GM23248 (cell line): ENCODE results near the gene EIF4A3. TPM values are rescaled to one million over a fixed set of nuclear protein-coding genes. Genes with fewer than 3 reads are reported as not detected.
"Not testable (repeated sequence)": the region's sequence is repeated elsewhere in the genome, so short reads cannot be mapped to it uniquely, and the experiment has no call there.

Experiments used
- DNase-seq: peaks from one replicate; pipeline ENCODE4 v3.0.0-alpha.2; 2015
- H2AFZ ChIP-seq: fragments of 200-600 bp; sonication (generic); 2 replicates; pipeline ENCODE4 v1.6.1; 2016; ENCODE audit warnings: antibody characterized with exemption
- H3F3A ChIP-seq: fragments of 200-600 bp; sonication (generic); 2 replicates; pipeline ENCODE4 v1.6.1; 2016; ENCODE audit warnings: mild to moderate bottlenecking, antibody characterized with exemption, mixed run types; ENCODE audit not compliant: insufficient read depth
- H3K27ac ChIP-seq: fragments of 200-600 bp; sonication (generic); 2 replicates; pipeline ENCODE4 v1.5.1; 2016; ENCODE audit warnings: mild to moderate bottlenecking
- H3K27me3 ChIP-seq: fragments of 200-600 bp; sonication (generic); replicated peaks from 2 replicates; pipeline ENCODE4 v1.6.1; 2016; ENCODE audit warnings: mild to moderate bottlenecking; ENCODE audit not compliant: insufficient read depth
- H3K36me3 ChIP-seq: fragments of 200-600 bp; sonication (generic); 2 replicates; pipeline ENCODE4 v1.6.1; 2016; ENCODE audit warnings: low read depth, mild to moderate bottlenecking
- H3K4me1 ChIP-seq: fragments of 200-600 bp; sonication (generic); 2 replicates; pipeline ENCODE4 v1.6.1; 2016; ENCODE audit warnings: mild to moderate bottlenecking; ENCODE audit not compliant: insufficient read depth
- H3K4me2 ChIP-seq: fragments of 200-600 bp; sonication (generic); one replicate; pipeline ENCODE4 v1.6.1; 2016; ENCODE audit warnings: mild to moderate bottlenecking; ENCODE audit not compliant: unreplicated experiment
- H3K4me3 ChIP-seq: fragments of 200-600 bp; sonication (generic); 2 replicates; pipeline ENCODE4 v1.5.1; 2016; ENCODE audit warnings: mild to moderate bottlenecking
- H3K79me2 ChIP-seq: fragments of 200-600 bp; sonication (generic); 2 replicates; pipeline ENCODE4 v1.6.1; 2016; ENCODE audit warnings: mild to moderate bottlenecking; ENCODE audit not compliant: insufficient read depth
- H3K9ac ChIP-seq: fragments of 200-600 bp; sonication (generic); 2 replicates; pipeline ENCODE4 v1.6.1; 2016; ENCODE audit warnings: mild to moderate bottlenecking
- H3K9me2 ChIP-seq: fragments of 200-600 bp; sonication (generic); 2 replicates; pipeline ENCODE4 v1.6.1; 2016; ENCODE audit warnings: mixed run types, mild to moderate bottlenecking, moderate library complexity; ENCODE audit not compliant: insufficient read depth
- H3K9me3 ChIP-seq: fragments of 200-600 bp; sonication (generic); one replicate; pipeline ENCODE4 v1.6.1; 2017; ENCODE audit warnings: low read depth
- H4K20me1 ChIP-seq: fragments of 200-600 bp; sonication (generic); 2 replicates; pipeline ENCODE4 v1.6.0; 2016; ENCODE audit not compliant: insufficient read depth
- EZH2 ChIP-seq: fragments of 200-600 bp; sonication (generic); IDR thresholded peaks from 2 replicates; pipeline ENCODE4 v1.6.1; 2018; ENCODE audit warnings: antibody characterized with exemption, mild to moderate bottlenecking; ENCODE audit not compliant: insufficient read depth, poor library complexity, severe bottlenecking
- EZH2phosphoT487 ChIP-seq: fragments of 200-600 bp; sonication (generic); IDR thresholded peaks from 2 replicates; pipeline ENCODE4 v1.6.1; 2018; ENCODE audit warnings: antibody characterized with exemption, moderate library complexity, mild to moderate bottlenecking, low read depth; ENCODE audit not compliant: insufficient read depth
- WGBS, 2 experiments: methylation state at CpG; one replicate each; pipeline ENCODE4 v1.1.6; 2015 to 2017; ENCODE audit warnings: low lambda C conversion rate in 2 of 2, low coverage in 1 of 2; ENCODE audit errors: missing lambda C conversion rate in 2 of 2; 5-methylcytosine and 5-hydroxymethylcytosine counted together
- in situ Hi-C: fragments of 300-500 bp; cut with MboI; formaldehyde crosslinking; loops from 2 replicates; pipeline ENCODE4 v1.15.0; 2020
- polyA plus RNA-seq: library from polyadenylated mRNA; unstranded; fragments of >200 nt; fragmentation: Nextera tagmentation; extraction: Ambion mirVana; gene quantifications from 2 replicates; pipeline ENCODE4 v1.2.1, GENCODE V29; 2016
- total RNA-seq: library from RNA; depleted of rRNA; stranded (reverse); fragments of >200 nt; shearing (Covaris generic); gene quantifications from 2 replicates; pipeline ENCODE4 v1.2.3, GENCODE V29; 2014

Gene EIF4A3
- total and polyA plus RNA-seq, 2 experiments from 2014 or later, result 75.1 to 129 TPM

DNA sequence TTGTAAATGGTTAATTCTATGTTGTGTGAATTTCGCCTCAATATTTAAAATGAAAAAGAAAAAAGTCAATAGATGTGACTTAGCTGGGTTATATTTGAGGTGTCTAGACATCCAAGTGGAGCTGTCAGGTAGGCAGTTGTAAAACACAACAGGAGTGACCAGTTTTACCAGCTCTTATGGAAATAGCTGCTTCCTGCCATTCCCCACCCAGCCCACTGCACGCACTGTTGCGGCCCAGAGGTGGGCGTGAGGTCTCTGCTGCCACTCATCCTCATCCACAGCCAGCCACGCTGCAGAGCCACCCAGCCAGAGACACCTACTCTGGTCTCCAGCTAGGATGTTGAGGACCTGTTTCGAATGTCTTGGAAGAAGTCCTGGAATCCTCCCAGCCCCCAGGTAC lies 19.5 kb upstream of the EIF4A3 start:
- H4K20me1 ChIP-seq, result no peaks in the 10 kb centered on the region
- H3K9ac ChIP-seq, result no peak overlapping the region
- in situ Hi-C loops, result no loop called here
- H3K79me2 ChIP-seq, result no peaks in the 10 kb centered on the region
- no peaks in the 10 kb centered on the region for H3K36me3 ChIP-seq
- no peak for TF ChIP-seq EZH2phosphoT487
- no peak for TF ChIP-seq EZH2
- no peaks in the 10 kb centered on the region for H3K27me3 ChIP-seq
- H3F3A ChIP-seq, result no peaks in the 10 kb centered on the region
- H3K9me2 ChIP-seq, result no peaks in the 10 kb centered on the region
- no peak overlapping the region for H2AFZ ChIP-seq
- no peaks in the 10 kb centered on the region for H3K9me3 ChIP-seq
- DNase-seq, result no peak
- H3K4me1 ChIP-seq, result no peaks in the 10 kb centered on the region
- H3K4me3 ChIP-seq, result no peak overlapping the region
- H3K4me2 ChIP-seq, result no peak overlapping the region
- 72 to 79% methylated on average over 6 of the region's 6 CpGs for WGBS, 2 experiments
- H3K27ac ChIP-seq, result no peak overlapping the region

DNA sequence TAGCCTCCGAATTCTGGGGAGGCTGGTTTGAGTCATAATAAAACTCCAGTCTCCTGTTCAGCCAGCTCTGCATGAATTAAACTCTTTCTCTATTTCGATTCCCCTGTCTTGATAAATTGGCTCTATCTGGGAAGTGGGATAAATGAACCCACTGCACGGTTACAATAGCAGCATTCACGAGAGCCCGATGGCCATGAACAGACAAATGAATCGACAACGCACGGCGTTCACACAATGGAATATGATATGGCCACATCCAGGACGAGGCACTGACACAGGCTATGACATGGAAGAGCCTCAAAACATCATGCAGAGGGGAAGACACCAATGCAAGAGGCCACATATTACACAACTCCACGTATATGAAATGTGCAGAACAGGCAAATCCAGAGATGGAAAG lies 17.3 kb upstream of the EIF4A3 start:
- no peak overlapping the region for H3K4me3 ChIP-seq
- no peaks in the 10 kb centered on the region for H3K9me3 ChIP-seq
- H3K27me3 ChIP-seq, result no peaks in the 10 kb centered on the region
- no peak overlapping the region for H2AFZ ChIP-seq
- no peaks in the 10 kb centered on the region for H3K36me3 ChIP-seq
- in situ Hi-C loops, result no loop called here
- H4K20me1 ChIP-seq, result no peaks in the 10 kb centered on the region
- no peak overlapping the region for H3K4me2 ChIP-seq
- no peak overlapping the region for H3K27ac ChIP-seq
- H3K79me2 ChIP-seq, result no peaks in the 10 kb centered on the region
- H3K4me1 ChIP-seq, result no peaks in the 10 kb centered on the region
- no peak for DNase-seq
- H3K9me2 ChIP-seq, result no peaks in the 10 kb centered on the region
- H3K9ac ChIP-seq, result no peak overlapping the region
- 70 to 72% methylated on average over 11 of the region's 11 CpGs for WGBS, 2 experiments
- TF ChIP-seq EZH2phosphoT487 (no peak), EZH2 (no peak)
- no peaks in the 10 kb centered on the region for H3F3A ChIP-seq

- 93 to 94% methylated on average over 4 of the region's 4 CpGs for WGBS, 2 experiments
Observed at GRCh38 chr17:80163336-80163735, 16.4 kb upstream of the EIF4A3 start.

DNA sequence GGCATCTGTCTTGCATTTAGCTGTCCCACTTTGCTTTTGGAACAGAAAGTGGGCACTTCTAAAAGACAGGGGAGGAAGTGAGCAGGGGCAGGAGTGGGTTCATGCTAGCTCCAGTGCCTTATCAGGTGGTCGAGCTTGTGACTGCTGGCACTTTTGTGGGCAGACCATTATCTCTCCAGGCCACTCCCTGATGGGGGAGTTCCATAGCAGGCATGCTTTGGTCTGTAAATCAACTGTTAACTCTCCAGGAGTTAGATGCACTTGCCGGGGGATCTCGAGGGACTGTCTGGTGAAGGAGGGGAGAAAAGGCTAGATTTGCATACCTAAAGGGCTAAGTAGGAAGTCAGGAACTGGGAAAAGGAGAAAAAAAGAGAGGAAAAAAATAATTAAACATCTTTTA lies 13.6 kb upstream of the EIF4A3 start:
- no peak overlapping the region for H3K4me2 ChIP-seq
- 79 to 85% methylated on average over 3 of the region's 3 CpGs for WGBS, 2 experiments
- no peaks in the 10 kb centered on the region for H3K27me3 ChIP-seq
- H3F3A ChIP-seq, result no peaks in the 10 kb centered on the region
- TF ChIP-seq EZH2, result no peak
- TF ChIP-seq EZH2phosphoT487, result no peak
- in situ Hi-C loops, result no loop called here
- no peaks in the 10 kb centered on the region for H3K9me3 ChIP-seq
- H3K27ac ChIP-seq, result no peak overlapping the region
- no peaks in the 10 kb centered on the region for H4K20me1 ChIP-seq
- H3K79me2 ChIP-seq, result no peaks in the 10 kb centered on the region
- no peak overlapping the region for H2AFZ ChIP-seq
- no peaks in the 10 kb centered on the region for H3K9me2 ChIP-seq
- no peaks in the 10 kb centered on the region for H3K36me3 ChIP-seq
- no peak for DNase-seq
- no peak overlapping the region for H3K9ac ChIP-seq
- no peak overlapping the region for H3K4me3 ChIP-seq
- no peaks in the 10 kb centered on the region for H3K4me1 ChIP-seq

More at GRCh38 chr17:80163336-80163735, 16.4 kb upstream of the EIF4A3 start:
- Histone ChIP-seq H3K27me3 (no peaks in the 10 kb centered on the region), H2AFZ (no peak overlapping the region), H3F3A (no peaks in the 10 kb centered on the region), H3K4me2 (no peak overlapping the region), H3K4me1 (no peaks in the 10 kb centered on the region), H3K9ac (no peak overlapping the region), H3K27ac (no peak overlapping the region), H3K79me2 (no peaks in the 10 kb centered on the region), H3K9me2 (no peaks in the 10 kb centered on the region), H3K36me3 (no peaks in the 10 kb centered on the region), H3K4me3 (no peak overlapping the region), H3K9me3 (no peaks in the 10 kb centered on the region), H4K20me1 (no peaks in the 10 kb centered on the region)
- DNase-seq, result no peak
- in situ Hi-C loops, result no loop called here
- TF ChIP-seq EZH2 (no peak), EZH2phosphoT487 (no peak)

- no peaks in the 10 kb centered on the region for H3K9me2 ChIP-seq
- H3F3A ChIP-seq, result no peaks in the 10 kb centered on the region
- H3K4me1 ChIP-seq, result no peaks in the 10 kb centered on the region
- no peak for DNase-seq
- no peaks in the 10 kb centered on the region for H3K27me3 ChIP-seq
- no peak overlapping the region for H3K27ac ChIP-seq
- no peaks in the 10 kb centered on the region for H3K36me3 ChIP-seq
- H3K9ac ChIP-seq, result no peak overlapping the region
- TF ChIP-seq EZH2phosphoT487, result no peak
- no peak for TF ChIP-seq EZH2
- in situ Hi-C loops, result no loop called here
- H4K20me1 ChIP-seq, result no peaks in the 10 kb centered on the region
- H3K4me2 ChIP-seq, result no peak overlapping the region
- no peaks in the 10 kb centered on the region for H3K9me3 ChIP-seq
- no peak overlapping the region for H3K4me3 ChIP-seq
- no peak overlapping the region for H2AFZ ChIP-seq
- H3K79me2 ChIP-seq, result no peaks in the 10 kb centered on the region
- WGBS, 2 experiments, result 58 to 61% methylated on average over 2 of the region's 2 CpGs
Observed at GRCh38 chr17:80158846-80159245, 11.9 kb upstream of the EIF4A3 start.

DNA sequence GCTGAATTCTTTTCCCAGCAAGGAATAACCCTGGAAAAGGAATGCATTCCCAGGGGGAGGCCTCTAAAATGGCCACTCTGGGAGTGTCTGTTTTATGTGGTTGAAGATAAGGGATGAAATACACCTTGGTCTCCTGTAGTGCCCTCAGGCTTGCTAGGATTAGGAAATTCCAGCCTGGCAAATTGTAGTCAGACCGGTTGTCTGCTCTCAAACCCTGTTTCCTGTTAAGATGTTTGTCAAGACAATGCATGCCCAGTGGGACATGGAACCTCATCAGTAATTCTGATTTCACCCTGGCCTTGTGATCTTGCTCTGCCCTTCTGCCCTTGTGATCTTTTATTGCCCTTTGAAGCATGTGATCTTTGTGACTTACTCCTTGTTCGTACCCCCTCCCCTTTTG lies 8.7 kb upstream of the EIF4A3 start:
- H3K27ac ChIP-seq, H3K9ac ChIP-seq, H3K4me2 ChIP-seq, H3K9me2 ChIP-seq, H4K20me1 ChIP-seq, H3K36me3 ChIP-seq, DNase-seq, H2AFZ ChIP-seq, H3K9me3 ChIP-seq, in situ Hi-C loops, H3K27me3 ChIP-seq, H3F3A ChIP-seq, H3K4me3 ChIP-seq, H3K79me2 ChIP-seq: not testable (repeated sequence)
- whole genome bisulfite sequencing, 2 experiments, result 24 to 29% methylated on average over 2 of the region's 2 CpGs
- H3K4me1 ChIP-seq, result peaks cover 11% of the 10 kb centered on the region; the same call in 1 of the 2 replicates
